ENCODE results near the gene CNTNAP2. TPM values are rescaled to one million over a fixed set of nuclear protein-coding genes. Genes with fewer than 3 reads are reported as not detected.

Gene CNTNAP2
- total and polyA plus RNA-seq, 9 of the 15 experiments (the other 6 are each of a cell fraction or from before 2014, with no cell fraction given): 0.04 to 0.62 (median 0.09) TPM; not detected in 4

- TF ChIP-seq TOE1 (IDR thresholded peaks at IDR 0.05; ENCODE audit: borderline replicate concordance) (no peak), TOE1 (CRISPR knock-in tag; IDR thresholded peaks at IDR 0.05; ENCODE audit: borderline replicate concordance, low read depth) (no peak), ZNF146 (CRISPR knock-in tag; IDR thresholded peaks at IDR 0.05; ENCODE audit: unreplicated experiment) (no peak), HOXB6 (CRISPR knock-in tag; IDR thresholded peaks at IDR 0.05; ENCODE audit: borderline replicate concordance) (no peak), ZNF253 (CRISPR knock-in tag; conservative IDR thresholded peaks at IDR 0.05) (no peak), NFRKB (IDR thresholded peaks at IDR 0.05; ENCODE audit: low read depth) (no peak), CREB3 (tag; conservative IDR thresholded peaks at IDR 0.05; ENCODE audit: low read depth) (no peak), TCFL5 (CRISPR knock-in tag; conservative IDR thresholded peaks at IDR 0.05) (no peak)
- intact Hi-C loops (cut with micrococcal nuclease): no loop called here
- Histone ChIP-seq H3K36me3 (ENCODE audit: control insufficient read depth, insufficient read depth, low read length) (no peaks in the 10 kb centered on the region), H3K27ac (ENCODE audit: extremely low read depth, low read depth, low read length) (no peak overlapping the region), H2AFZ (ENCODE audit: low read depth, low read length) (no peak overlapping the region), H3K4me3 (no peak overlapping the region), H3K9ac (ENCODE audit: insufficient read depth in 1 of 2, low read depth in 2 of 2, low read length in 2 of 2) (no peak overlapping the region), H3K9me1 (ENCODE audit: control insufficient read depth, insufficient read depth, low read length) (no peaks in the 10 kb centered on the region), H3K4me2 (ENCODE audit: insufficient read depth, low read length) (no peak overlapping the region), H3K4me1 (replicated peaks in 1 of 2; ENCODE audit: control insufficient read depth in 2 of 2, insufficient read depth in 2 of 2, low read length in 2 of 2) (no peaks in the 10 kb centered on the region), H4K20me1 (replicated peaks; ENCODE audit: control insufficient read depth, insufficient read depth, low read length) (no peaks in the 10 kb centered on the region), H3K9me3 (replicated peaks; ENCODE audit: control insufficient read depth, insufficient read depth, low read depth, low read length) (no peaks in the 10 kb centered on the region; the same call in none of the 2 replicates), H3K27me3 (ENCODE audit: control insufficient read depth in 2 of 2, insufficient read depth in 2 of 2, low read length in 2 of 2) (no peaks in the 10 kb centered on the region), H3K79me2 (ENCODE audit: control insufficient read depth, insufficient read depth, low read length) (no peaks in the 10 kb centered on the region)
- FAIRE-seq (no peak), DNase-seq (ENCODE audit: extremely low read depth in 1 of 4, low spot score in 3 of 4) (no peak), ATAC-seq (no peak)
- WGBS (ENCODE audit: insufficient coverage, low coverage, missing lambda C conversion rate): 1% methylated on average over 6 of the region's 6 CpGs
- BruUV-seq (replicated peaks): no TSS peak
- CTCF ChIA-PET (ENCODE audit: low intra/inter-chr PET ratio): no interaction called here
- in situ Hi-C loops (cut with MboI): no loop called here
- POLR2A ChIA-PET: no interaction called here
Measured at GRCh38 chr7:147569116-147569913, 1452.7 kb downstream of the CNTNAP2 start.
